ENCODE results near the gene AHCYL2. TPM values are rescaled to one million over a fixed set of nuclear protein-coding genes. Genes with fewer than 3 reads are reported as not detected.

AHCYL2 gene
- 12.5 and 14.0 TPM in 2 replicates for total RNA-seq

DNA sequence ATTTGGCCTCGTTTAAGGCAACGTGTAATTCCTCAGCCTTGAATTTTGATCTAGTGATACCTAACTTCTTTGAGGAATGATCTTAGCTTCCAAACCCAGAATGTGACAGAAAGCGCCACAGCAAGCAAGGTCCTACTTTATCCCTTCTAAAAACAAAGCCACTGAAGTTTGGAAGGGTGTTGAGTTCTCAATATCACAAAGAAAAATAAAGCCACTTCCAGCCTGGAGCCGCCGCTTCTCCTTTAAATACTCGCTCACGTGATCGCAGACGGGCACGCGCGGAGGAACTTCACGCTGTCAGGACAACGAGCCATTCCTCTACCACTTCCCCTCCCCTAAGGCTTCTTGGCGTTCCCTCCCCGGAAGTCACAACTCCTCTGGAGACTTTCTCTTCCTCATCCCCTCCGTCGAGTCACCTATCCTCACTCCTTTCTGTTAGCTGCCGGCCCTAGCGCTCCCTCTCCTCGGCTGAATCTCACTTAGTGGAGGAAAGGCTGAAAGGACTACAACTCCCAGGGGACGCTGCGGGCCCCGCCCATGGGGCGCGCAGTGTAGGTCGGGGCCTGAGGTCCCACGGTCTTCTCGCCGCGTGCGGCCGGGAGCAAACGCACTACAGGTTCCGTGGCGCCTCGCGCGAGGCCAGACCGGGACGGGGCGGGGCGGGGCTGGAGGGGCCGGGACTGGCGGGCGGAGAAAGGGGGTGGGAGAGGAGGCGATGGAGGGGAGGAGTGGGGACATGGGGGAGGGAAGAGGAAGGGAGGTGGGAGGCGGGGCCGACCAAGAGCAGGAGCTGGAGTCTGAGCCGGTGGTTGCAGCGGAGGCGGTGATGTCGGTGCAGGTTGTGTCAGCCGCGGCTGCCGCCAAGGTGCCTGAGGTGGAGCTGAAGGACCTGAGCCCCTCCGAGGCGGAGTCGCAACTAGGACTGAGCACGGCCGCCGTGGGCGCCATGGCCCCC lies at the start of gene AHCYL2:
Gene AHCYL2 (plus strand): TSS at position 780 of the 955 bp plus-strand sequence.
- intact Hi-C loops (cut with micrococcal nuclease) = loop anchor here (1.0 to 10.0 kb wide), 14 partner anchors 140 to 1218 kb away; partner anchors contain the start of genes ATP6V1F, CALU, CEP41 and KLHDC10

DNA sequence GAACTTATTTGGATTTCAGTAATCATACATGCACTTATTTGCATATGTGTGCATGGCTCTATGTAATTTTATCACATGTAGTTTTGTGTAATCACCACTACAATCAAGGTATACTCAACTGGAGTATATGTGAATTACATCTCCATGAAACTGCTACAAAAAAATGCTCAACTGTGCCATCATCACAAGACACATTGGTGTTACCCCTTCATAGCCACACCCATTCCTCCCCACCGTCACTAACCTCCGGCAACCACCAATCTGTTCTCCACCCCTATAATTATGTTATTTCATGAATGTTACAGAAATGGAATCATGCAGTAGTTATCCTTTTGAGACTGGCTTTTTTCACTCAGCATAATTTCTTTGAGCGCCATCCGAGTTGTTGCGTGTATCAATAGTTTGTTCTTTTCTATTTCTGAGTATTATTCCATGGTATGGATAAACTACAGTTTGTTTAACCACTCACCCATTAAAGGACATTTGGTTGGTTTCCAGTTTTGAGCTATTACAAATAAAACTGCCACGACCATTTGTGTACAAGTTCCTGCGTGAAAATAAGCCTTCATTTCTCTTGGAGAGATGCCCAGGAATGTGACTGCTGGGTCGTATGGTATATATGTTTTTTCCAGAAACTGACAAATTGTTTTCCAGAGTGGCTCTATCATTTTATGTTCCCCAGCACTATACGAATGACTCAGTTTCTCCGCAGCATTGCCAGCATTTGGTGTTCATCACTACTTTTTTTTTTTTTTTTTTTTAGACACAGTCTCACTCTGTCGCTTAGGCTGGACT lies 47.7 kb upstream of the AHCYL2 start:
- intact Hi-C loops (cut with micrococcal nuclease) = no loop called here

DNA sequence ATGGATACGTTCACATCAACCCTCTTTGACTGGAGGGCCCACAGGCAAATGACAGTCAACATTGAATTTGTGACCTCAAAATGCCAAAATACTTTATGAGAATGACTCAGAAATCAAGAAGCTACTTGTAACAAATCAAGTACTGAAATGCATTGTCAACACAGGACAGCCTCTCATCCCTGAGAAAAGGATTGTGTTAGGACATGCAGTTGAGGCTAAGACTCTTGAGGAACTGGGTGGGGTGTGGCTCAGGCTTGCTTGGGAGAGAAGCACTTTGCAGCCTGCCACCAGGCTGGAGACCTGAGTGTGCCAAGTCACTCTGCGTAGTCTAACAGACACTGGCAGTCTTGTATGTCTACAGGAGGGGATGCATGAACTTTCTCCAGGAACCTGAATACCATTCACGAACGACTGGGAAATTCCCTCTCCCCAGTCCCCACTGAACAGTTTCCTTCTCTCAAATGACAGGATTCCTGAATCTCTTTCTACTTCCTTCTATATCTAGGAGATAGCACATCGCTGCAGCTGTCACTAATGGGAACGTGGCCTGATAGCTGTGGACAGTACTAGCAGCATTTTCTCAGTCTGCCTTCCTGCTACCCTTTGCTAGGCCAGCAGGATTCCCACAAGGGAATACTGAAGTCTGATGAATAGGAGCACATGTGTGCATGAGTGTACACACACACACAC lies 39.7 kb upstream of the AHCYL2 start:
- intact Hi-C loops (cut with micrococcal nuclease) = no loop called here

DNA sequence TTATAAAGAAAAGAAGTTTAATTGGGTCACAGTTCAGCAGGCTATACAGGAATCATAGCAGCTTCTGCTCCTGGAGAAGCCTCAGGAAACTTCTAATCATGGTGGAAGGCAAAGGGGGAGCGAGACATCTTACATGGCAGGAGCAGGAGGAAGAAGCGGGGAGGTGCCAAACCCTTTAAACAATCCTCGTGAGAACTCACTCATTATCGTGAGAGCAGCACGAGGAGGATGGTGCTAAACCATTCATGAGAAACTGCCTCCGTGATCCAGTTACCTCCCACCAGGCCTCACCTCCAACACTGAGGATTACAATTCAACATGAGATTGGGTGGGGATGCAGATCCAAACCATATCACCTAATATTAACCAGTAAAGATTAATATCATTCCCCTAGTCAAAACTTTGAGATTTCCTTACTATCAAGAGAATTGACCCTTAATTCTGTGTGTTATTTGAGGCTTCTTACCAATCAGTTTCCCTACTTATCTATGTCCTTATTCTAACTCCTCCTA lies 38.0 kb upstream of the AHCYL2 start:
- intact Hi-C loops (cut with micrococcal nuclease) = no loop called here

DNA sequence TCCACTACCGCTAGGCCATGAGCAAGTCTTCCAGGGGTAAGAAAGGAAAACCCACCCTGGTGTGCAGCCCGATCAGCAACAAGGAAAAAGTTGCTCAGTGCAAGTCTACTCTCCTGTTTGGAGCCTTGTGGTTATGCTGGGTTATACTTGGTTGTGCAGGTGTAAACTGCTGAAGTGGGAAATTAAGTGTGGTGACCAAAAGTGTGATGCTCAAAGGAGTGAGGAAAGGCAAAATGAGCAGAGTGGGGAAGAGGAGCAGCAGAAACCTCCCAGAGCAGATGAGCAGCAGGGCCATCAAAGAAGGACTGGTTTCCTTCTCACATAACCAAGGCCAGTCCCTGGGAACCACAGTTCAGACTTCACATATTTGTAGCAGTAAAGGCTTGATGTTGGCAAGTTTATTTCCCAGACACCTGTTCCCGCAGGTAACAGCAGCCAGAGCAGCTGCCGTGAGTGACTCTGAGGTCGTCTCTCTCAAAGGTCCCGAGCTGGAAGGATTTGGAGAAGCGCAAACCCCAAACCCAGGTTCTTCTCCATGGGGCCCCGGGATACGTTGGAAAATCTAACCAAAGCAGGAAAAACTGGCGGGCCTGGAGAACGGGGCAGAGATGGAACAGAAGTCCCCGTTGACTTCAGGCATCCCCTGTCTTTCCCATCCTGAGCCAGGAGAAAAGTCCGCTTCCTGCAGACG lies 37.0 kb upstream of the AHCYL2 start:
- intact Hi-C loops (cut with micrococcal nuclease) = no loop called here

DNA sequence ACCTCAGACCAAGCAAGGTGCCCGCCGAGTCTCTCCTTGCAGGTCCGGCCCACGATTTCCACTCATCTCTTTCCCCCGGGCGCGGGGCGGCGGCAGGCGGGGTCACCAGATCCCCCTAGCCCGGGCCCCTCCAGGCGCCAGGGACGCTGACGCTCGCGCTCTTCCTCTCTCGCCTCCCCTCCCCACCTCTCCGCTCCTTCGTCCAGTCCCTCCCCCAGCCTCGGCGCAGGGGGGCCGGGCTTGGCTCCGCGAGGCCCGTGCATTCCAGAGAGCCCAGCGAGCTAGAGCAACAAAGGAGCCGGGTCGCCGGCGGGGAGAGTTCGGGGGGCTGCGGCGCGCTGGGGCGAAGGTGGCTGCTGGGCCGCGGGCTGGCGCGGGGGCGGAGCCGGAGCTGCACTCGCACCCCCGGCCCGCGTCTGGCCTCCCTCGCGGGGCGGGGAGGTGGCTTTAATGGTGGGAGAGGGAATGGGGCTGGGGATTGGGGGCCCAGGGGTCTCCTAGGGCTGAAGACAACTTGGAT lies 36.4 kb upstream of the AHCYL2 start, which contains the start of gene SMO:
Gene SMO (plus strand): TSS at position 262 of the 520 bp plus-strand sequence. CDS start 519 bp downstream, outside the sequence.
- intact Hi-C loops (cut with micrococcal nuclease) = no loop called here

DNA sequence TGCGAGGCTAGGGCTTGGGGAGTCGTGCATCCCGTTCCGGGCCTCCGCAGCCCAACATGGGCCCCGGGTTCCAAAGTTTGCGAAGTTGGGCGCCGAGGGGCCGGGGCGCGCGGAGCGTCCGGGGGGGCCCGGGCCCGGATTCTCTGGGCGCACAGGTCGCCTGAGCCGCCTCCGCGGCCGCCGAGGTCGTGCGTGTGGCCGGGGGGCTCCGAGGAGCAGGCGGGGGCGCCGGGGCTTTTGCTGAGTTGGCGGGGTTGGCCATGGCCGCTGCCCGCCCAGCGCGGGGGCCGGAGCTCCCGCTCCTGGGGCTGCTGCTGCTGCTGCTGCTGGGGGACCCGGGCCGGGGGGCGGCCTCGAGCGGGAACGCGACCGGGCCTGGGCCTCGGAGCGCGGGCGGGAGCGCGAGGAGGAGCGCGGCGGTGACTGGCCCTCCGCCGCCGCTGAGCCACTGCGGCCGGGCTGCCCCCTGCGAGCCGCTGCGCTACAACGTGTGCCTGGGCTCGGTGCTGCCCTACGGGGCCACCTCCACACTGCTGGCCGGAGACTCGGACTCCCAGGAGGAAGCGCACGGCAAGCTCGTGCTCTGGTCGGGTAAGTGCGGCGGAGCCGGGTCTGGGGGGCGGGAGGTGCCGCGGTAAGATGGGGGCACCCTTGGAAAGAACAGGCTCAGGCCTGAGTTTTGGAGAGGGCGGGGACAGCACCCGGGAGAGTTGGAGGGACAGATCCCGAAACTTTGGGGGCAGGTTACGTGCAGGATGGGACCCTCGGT lies 35.8 kb upstream of the AHCYL2 start:
- intact Hi-C loops (cut with micrococcal nuclease) = no loop called here

DNA sequence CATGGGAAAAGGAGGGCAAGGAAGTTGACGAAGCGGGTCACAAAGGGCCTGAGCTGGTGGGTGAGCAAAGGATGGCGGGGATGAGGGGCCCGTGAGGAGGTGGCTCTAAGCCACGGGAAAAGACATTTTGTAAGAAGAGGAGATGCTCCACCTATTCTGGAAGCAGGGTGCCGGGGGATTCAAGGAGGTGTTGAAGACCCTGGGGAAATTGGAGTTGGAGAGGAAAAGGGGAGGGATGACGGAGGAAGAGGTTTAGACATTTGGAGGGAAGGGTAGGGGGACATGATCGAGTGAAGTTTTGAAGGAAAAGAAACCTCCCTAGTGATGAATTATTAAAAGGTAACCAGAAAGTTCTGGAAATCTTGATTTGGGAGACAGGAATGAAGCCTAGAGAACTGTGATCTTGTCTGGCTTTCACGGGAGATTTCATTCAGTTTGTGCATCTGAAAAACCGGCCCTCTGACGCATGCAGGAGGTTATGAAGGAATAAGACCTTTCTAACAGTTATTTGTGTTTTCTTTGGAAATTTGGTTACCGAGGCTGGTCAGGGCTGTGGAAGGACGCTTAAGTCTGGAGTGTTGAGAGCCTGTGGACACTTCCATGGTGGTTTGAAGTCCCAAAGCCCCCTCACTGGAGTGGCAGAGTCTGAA lies 35.0 kb upstream of the AHCYL2 start:
- intact Hi-C loops (cut with micrococcal nuclease) = no loop called here

DNA sequence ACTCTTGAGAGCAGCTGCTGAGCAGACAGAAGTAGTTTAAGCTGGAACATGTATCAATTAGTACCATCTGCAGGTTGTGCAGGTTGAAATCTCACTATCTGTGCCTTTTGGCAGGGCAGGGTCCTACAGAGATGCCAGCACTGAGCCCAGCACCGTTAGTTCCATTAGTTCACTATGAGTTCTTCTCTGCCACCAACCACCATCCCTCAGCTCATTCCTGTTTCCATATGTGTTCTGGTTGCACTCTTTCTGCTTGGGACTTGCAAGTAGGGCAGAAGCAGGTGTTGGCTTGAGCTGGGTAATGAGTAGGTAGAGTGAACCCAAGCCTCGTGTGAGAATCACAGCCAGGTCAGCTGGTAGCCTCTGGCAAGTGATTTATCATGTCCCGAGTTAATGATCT lies 33.6 kb upstream of the AHCYL2 start:
- intact Hi-C loops (cut with micrococcal nuclease) = no loop called here

DNA sequence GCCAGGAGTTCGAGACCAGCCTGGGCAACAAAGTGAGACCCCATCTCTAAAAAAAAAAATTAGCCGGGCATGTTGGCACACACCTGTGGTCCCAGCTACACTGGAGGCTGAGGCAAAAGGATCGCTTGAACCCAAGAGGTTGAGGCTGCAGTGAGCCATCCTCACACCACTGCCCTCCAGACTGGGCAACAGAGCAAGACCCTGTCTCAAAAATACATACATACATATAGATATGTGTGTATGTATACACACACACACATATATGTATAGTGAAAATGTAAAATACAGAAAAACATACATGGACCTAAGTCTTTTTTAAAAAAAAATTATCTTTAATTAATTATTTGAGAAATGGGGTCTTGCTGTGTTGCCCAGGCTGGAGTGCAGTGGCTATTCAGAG lies 30.9 kb upstream of the AHCYL2 start:
- intact Hi-C loops (cut with micrococcal nuclease) = no loop called here

DNA sequence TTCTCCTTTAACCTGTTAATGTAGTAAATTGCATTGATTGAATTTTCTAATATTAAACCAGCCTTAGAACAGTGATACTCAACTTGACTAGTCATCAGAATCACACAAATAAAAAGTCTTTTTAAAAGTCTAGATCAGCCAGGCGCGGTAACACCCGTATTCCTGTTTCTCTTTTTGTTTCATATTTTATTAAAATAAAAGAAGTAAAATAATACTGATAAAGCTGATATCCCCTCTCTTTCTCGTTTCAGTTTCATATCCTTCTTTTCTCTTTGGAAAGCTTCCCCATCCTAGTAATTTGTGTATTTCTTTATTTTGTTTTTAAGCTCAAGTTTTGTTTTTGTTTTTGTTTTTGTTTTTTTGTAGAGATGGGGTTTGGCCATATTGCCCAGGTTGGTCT lies 27.1 kb upstream of the AHCYL2 start:
- intact Hi-C loops (cut with micrococcal nuclease) = no loop called here

GRCh38 chr7:129199406-129199805 lies 25.4 kb upstream of the AHCYL2 start:
- intact Hi-C loops (cut with micrococcal nuclease) = no loop called here

DNA sequence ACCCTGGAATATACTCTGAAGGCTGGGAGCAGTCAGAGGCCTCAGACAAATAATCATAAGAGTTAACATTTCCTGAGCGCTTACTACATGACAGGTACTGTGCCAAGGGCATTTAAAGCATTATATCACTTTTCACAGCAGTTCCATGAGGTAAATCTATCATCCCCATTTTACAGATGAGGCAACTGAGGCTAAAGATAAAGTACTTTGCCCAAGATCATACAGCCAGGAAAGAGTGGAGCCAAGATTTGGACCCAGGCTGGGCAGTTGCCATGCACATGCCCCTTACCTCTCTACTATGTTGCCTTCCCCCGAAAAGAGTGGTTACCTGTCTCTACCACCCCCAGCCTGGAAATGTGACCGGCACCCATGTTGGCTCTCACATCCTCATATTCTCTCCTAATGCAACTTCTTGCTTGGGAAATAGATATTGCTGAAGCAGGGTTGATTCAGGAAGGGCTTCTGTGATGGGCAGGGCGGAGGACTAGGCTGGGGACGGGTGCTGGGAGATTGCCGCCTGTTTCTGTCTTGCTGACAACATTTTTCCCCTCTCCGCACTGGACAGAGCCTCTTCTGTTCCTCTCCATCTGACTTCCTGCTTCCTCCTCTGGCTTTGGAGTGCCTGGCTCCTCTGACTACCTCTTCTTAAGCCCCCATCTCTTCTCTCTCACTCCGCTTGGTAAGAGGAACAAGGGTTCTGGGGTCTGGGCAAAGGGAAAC lies 22.6 kb upstream of the AHCYL2 start:
- intact Hi-C loops (cut with micrococcal nuclease) = no loop called here

- intact Hi-C loops (cut with micrococcal nuclease) = no loop called here
Observed at GRCh38 chr7:129203050-129203741, 21.6 kb upstream of the AHCYL2 start.

GRCh38 chr7:129205126-129205818 lies 19.6 kb upstream of the AHCYL2 start:
- intact Hi-C loops (cut with micrococcal nuclease) = no loop called here

DNA sequence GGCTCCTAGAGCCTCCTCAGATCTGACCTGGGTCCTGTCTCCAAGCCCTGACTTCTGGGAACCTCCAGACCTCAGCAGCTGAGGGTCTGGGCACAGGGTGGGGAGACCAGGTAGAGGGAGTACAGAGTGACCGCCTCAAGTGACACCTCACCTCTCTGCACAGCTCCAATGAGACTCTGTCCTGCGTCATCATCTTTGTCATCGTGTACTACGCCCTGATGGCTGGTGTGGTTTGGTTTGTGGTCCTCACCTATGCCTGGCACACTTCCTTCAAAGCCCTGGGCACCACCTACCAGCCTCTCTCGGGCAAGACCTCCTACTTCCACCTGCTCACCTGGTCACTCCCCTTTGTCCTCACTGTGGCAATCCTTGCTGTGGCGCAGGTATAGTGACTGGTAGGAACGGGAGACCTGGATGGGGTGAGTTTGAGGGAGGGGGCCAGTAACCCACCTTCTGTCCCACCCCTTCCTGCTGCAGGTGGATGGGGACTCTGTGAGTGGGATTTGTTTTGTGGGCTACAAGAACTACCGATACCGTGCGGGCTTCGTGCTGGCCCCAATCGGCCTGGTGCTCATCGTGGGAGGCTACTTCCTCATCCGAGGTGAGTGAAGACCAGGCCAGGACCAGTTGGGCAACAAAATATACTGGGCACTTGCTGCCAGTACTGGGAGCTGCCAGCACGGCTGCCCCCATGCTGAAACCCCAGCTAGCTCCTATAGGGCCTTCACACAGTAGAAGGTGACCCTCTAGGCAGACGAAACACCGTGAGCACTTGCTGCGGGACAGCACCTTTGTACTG lies 18.6 kb upstream of the AHCYL2 start:
- intact Hi-C loops (cut with micrococcal nuclease) = no loop called here

All from T-helper 2 cell treated with Interferon-gamma antibody and Interleukin-4, amounts not matched to agents 100 ng/mL and 5 ng/mL, for 36 hours (primary cell).